SH-SY5Y (cell line): ENCODE results near the gene DENND2D.

ENCODE experiments used
- GATA2 ChIP-seq: IDR thresholded peaks from 2 replicates; pipeline ENCODE4 v1.6.1; 2011; ENCODE audit warnings: mild to moderate bottlenecking, low read depth, low read length
- GATA3 ChIP-seq: IDR thresholded peaks from 2 replicates; pipeline ENCODE4 v1.6.1; 2011; ENCODE audit warnings: low read depth, mild to moderate bottlenecking, low read length, moderate library complexity

GRCh38 chr1:111209622-111210021 lies 9.2 kb upstream of the DENND2D start:
- TF ChIP-seq GATA2 (no peak), GATA3 (no peak)
